ENCODE measurements around the gene KCTD4.

The KCTD4 gene

DNA sequence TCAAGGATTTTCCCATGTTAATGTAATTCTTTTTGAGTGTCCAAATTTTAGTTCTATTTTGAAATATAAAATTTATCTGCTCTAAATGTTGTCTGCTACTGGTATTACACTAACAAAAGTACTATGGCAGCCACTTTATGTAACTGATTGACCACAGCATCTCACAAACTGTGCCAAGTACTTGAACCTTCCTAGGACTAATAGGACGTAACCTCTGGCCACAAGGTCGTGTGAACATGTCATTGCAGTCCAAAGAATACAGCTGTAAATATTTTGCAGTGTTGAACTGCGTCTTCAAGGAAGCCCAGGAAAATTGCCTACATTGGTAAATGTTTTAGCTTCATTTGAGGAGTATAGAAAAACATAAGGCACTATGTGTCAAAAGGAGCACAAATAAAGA is 1.9 kb downstream of the KCTD4 start (continued):
- TF ChIP-seq ZNF549 (tag by site-specific recombination; IDR thresholded peaks at IDR 0.05) (no peak), ZNF391 (tag by site-specific recombination; IDR thresholded peaks at IDR 0.05; ENCODE audit: borderline replicate concordance, low read depth) (no peak), PRDM2 (tag by site-specific recombination; IDR thresholded peaks at IDR 0.05; ENCODE audit: borderline replicate concordance) (no peak), ZNF792 (tag by site-specific recombination; IDR thresholded peaks at IDR 0.05) (no peak), ZNF664 (tag by site-specific recombination; IDR thresholded peaks at IDR 0.05) (no peak), ZNF433 (tag by site-specific recombination; IDR thresholded peaks at IDR 0.05; ENCODE audit: low read depth) (no peak), ZNF837 (tag by site-specific recombination; IDR thresholded peaks at IDR 0.05) (no peak), ZNF791 (tag by site-specific recombination; IDR thresholded peaks at IDR 0.05) (no peak), ZNF677 (tag by site-specific recombination; IDR thresholded peaks at IDR 0.05) (no peak), ZNF157 (tag by site-specific recombination; IDR thresholded peaks at IDR 0.05) (no peak)

- no peak overlapping the region for H3K4me3 ChIP-seq (ENCODE audit: low read depth, low read length)
- ChIA-PET POLR2A (no interaction called here), CTCF (no interaction called here)
- no peaks in the 10 kb centered on the region for H3K36me3 ChIP-seq (ENCODE audit: control insufficient read depth in 2 of 2, insufficient read depth in 1 of 2, low read length in 2 of 2)
- no peak overlapping the region for H3K27ac ChIP-seq (ENCODE audit: extremely low read depth, low read depth, low read length)
- no peaks in the 10 kb centered on the region for H3K4me1 ChIP-seq (ENCODE audit: control insufficient read depth, insufficient read depth, low read length)
- no peaks in the 10 kb centered on the region for H3K9me3 ChIP-seq (ENCODE audit: control insufficient read depth, insufficient read depth, low read depth, low read length)
- TF ChIP-seq YY1 (tag by site-specific recombination; IDR thresholded peaks at IDR 0.05) = no peak
- no peak for TF ChIP-seq ZFP41 (tag by site-specific recombination; IDR thresholded peaks at IDR 0.05; ENCODE audit: borderline replicate concordance)
- no peak for TF ChIP-seq ZBTB7A (tag by site-specific recombination; IDR thresholded peaks at IDR 0.05; ENCODE audit: low read depth)
- TF ChIP-seq ZNF155 (tag by site-specific recombination; IDR thresholded peaks at IDR 0.05) = no peak
- TF ChIP-seq, protein P1, sequence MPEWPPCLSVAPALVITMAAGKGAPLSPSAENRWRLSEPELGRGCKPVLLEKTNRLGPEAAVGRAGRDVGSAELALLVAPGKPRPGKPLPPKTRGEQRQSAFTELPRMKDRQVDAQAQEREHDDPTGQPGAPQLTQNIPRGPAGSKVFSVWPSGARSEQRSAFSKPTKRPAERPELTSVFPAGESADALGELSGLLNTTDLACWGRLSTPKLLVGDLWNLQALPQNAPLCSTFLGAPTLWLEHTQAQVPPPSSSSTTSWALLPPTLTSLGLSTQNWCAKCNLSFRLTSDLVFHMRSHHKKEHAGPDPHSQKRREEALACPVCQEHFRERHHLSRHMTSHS (tag by site-specific recombination; IDR thresholded peaks at IDR 0.05) = no peak
- TF ChIP-seq, protein P2, sequence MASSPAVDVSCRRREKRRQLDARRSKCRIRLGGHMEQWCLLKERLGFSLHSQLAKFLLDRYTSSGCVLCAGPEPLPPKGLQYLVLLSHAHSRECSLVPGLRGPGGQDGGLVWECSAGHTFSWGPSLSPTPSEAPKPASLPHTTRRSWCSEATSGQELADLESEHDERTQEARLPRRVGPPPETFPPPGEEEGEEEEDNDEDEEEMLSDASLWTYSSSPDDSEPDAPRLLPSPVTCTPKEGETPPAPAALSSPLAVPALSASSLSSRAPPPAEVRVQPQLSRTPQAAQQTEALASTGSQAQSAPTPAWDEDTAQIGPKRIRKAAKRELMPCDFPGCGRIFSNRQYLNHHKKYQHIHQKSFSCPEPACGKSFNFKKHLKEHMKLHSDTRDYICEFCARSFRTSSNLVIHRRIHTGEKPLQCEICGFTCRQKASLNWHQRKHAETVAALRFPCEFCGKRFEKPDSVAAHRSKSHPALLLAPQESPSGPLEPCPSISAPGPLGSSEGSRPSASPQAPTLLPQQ (tag by site-specific recombination; IDR thresholded peaks at IDR 0.05) = no peak
- no peak for TF ChIP-seq ZNF510 (tag by site-specific recombination; IDR thresholded peaks at IDR 0.05; ENCODE audit: insufficient replicate concordance)
- TF ChIP-seq ZNF548 (tag by site-specific recombination; IDR thresholded peaks at IDR 0.05) = no peak
- TF ChIP-seq ZNF221 (tag by site-specific recombination; IDR thresholded peaks at IDR 0.05; ENCODE audit: borderline replicate concordance) = no peak
- TF ChIP-seq ZNF518A (tag by site-specific recombination; conservative IDR thresholded peaks at IDR 0.05; ENCODE audit: low read depth) = no peak
- TF ChIP-seq ZNF202 (tag by site-specific recombination; IDR thresholded peaks at IDR 0.05; ENCODE audit: borderline replicate concordance) = no peak
- TF ChIP-seq, protein P3, sequence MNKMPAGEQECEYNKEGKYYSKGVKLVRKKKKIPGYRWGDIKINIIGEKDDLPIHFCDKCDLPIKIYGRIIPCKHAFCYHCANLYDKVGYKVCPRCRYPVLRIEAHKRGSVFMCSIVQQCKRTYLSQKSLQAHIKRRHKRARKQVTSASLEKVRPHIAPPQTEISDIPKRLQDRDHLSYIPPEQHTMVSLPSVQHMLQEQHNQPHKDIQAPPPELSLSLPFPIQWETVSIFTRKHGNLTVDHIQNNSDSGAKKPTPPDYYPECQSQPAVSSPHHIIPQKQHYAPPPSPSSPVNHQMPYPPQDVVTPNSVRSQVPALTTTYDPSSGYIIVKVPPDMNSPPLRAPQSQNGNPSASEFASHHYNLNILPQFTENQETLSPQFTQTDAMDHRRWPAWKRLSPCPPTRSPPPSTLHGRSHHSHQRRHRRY (tag by site-specific recombination; IDR thresholded peaks at IDR 0.05) = no peak
- TF ChIP-seq ZNF133 (tag by site-specific recombination; IDR thresholded peaks at IDR 0.05) = no peak
Observed at GRCh38 chr13:45198041-45198440, 2.8 kb downstream of the KCTD4 start.
